ENCODE results near the gene NEURL4. TPM values are rescaled to one million over a fixed set of nuclear protein-coding genes. Genes with fewer than 3 reads are reported as not detected.
A peak's percentile ranks its signal among the peaks of the same experiment; 100 is the strongest.

The NEURL4 gene
- total RNA-seq, 1 experiment from 2014 or later = 17.0 TPM

DNA sequence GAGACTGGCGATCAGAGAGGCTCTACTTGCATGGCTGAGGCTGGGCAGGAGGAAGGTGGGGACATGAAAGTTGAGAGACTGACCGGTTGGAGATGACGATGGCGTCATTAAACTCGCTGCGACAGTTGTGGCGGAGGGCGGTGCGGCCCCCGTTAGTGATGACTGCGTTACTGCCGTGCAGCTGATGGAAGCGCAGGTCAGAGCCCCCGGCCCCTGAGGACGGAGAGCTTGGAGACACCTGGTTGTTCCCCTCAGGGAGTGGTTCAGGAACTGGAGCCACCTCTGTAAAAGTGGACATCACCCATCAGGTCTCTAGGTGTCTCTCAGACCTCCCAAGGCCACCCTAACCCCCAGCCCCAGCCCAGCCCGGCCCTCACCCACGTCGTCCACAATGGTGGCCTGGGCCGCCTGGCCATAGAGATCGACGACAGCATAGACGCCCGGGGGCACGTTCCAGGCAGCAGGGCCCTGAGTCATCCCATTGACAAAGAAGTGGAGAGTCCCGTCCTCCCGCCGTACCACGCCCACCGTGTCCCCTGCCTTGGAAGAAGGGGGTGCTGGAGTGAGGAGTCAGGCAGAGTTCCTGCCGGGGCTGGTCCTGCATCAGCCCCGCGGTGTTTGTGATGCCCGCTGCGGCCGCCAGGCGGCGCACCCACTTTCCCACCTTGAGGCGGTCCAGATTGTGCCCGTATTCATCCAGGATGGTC is 5.3 kb downstream of the NEURL4 start:
- DNase-seq (ENCODE audit: low read depth) = peak; percentile 53

DNA sequence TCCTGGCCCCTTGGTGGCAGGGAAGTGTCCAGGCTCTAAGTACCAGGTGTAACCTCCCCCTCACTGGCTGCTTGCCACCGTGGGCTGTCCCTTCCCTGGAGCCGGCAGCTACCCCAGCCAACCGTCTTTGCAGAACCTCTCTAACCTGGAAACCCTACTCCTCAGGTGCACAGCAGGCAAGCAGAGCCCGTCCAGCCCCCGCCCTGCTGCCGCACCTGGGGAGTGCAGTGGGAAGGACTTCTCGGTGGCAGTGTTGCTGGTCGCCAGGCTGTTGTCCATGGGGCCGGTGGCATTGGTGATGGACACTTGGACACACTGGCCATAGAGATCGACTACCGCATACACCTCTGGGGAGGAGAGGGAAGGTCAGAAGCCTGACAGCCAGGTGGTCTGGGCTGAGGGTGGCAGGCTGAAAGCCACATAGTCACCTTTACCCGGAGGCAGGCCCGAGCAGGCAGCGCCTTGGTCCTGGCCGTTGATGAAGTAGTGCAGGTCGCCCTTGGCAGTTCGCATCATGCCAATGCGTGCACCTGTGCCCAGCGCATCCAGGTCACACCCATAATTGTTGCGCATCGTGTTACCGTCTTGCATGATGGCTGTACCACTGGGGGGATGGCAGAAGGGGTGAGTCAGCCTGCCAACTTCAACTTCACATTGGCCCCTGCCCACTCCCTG is 6.5 kb downstream of the NEURL4 start:
- no peak for DNase-seq (ENCODE audit: low read depth)

DNA sequence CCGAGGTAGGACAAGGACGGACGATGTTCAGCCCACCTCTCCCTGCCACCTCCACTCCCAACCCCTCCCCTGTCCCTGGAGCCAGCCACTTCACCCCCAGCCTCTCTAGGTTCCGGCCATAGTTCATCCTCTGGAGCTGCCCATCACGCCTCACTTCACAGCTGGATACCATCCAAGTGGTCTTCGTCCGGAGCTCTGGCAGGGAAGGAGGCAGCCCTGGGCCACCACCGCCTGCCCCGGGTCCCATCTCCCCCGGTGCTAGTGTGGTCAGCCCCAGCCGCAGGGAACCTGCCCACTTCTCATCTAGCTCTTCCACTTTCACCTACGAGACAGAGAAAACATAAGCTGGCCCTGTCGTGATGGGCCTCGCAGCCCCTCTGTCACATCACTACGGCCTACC is 7.7 kb downstream of the NEURL4 start:
- DNase-seq (ENCODE audit: low read depth) = no peak

DNA sequence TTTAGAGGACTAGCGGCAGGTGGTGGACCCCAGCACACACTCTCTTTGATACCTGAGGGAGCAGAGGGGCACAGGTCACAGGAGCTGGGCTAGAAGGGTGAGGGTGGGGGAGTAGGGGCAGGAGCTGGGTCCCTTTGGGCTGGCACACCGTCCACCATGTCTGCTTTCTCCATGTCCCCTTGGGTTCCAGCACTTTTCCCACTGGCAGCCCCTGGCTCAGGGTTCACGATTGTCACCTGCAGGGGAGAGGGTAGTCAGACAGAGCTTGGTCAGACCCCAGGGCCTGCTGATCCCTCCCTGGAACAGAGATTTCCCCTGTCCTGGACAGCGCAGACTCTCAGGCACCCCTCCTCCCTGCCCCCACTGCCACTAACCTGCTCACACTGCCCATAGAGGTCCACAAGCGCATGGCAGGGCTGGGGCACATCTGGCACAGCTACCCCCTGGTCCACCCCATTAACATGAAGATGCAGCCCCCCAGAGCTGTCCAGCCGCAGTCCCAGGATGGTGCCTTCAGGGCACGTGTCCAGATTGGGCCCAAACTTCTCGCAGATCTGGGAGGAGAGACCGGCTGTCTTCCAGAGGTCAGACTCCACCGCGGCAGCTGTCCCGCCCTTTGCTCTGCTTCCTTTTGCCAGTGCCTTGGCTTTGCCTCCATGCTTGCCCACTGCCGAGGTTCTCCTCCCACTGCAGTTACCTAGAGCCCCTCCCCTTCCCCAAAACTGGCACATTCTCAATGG is 10.8 kb downstream of the NEURL4 start:
- DNase-seq (ENCODE audit: low read depth) = no peak

DNA sequence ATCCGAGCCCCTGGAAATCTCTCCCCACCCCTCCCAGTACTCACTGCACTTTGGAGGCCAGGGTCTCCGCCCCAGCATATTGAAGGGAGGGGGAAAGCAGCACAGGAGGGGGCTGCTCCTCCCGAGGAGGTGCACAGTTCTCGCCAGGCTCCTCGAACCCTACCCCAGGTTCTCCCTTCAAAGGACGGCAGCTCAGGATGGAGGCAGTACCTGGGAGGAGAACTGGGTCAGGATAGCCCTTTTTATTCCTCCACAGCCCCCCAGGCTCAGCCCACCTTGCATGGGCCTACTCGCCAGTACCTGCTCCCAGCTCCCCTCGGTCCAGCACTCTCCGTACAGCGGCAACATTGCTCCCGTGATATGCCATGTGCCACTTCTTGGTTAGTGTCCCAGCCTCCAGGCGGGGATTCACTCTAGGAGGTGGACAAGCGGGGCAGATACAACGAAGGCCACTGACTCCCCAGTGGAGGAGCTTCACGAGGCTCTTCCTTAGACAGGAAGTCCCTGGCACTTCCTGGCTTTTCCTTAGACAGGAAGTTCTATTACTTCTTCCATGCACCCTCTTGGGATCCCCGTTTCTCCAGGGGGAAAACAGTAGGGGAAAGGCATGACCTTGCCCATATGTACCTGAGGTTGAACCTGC is 11.9 kb downstream of the NEURL4 start:
- DNase-seq (ENCODE audit: low read depth) = no peak

DNA sequence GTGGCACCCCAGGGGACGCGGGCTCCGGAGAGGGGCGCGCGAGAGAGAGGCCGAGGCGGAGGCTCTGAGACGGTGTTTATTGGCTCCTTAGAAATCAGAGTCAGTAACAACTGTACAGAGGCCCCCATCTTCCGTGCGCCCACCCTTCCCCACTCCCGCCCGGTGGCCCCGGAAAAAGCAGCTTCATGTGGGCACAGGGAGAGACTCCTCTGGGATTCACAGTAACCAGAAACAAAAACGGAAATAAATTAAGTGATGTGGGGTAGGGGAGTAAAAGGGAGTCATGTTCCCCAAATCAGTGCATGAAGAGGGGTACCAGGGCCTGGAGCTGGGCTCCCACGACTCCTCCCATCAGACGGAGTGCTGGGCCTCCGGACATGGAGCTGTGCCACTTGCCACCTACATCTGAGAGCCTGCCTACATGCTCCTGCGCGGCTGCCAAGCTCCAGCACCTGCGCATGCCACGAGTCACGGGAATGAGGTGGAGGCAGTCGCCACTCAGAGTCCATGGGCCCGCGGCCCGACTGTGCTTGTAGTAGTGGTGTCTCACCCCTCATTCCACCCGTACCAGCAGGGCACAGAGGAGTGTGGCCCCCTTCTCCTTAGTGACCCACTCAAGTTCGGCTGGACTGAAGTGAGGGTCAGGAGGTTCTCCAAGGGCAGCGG is 13.4 kb downstream of the NEURL4 start:
- DNase-seq (ENCODE audit: low read depth) = no peak

DNA sequence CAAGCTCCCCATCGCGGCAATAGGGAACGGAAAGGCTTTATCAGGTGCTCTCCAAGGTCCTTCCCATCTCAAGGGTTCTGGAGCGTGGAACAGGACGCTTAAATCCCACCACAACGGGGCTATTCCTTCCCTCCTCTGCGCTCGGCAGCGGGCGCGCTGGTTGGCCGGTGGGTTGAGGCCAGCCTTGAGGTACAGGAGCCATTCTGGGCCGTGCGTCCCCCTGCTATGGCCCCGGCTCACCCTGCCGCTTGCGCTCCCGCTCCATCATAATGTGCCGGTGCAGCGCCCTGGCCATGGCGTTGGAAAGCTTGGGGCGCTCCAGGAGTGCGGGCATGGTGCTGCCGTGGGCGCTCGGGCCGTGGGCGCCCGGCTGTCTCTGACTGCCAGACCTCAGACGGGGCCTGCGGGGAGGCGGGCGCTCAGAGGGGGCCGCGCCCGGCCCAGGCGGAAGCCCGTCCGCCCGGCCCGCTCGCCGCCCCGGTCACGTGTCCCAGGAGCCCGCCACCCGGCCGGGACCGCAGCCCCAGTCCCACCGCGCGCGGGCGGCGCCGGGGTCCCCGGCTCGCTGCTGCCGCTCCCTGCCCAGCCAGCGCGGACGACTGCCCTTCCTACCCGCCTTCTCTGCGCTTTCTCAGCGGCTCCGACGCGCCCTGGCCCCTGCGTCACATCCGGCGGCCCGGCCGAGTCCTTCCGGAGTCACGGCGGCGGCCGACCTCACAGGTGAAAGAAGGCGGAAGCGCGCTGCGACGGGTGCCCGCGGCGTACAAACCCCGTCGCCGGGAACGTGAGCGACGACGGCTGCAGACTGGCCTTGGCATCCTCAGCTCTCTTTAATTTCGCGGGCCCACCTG is 14.2 kb downstream of the NEURL4 start, which contains the start of gene GPS2:
TSS of gene GPS2 (minus strand) at position 642 of the 851 bp plus-strand sequence. CDS start at position 334, 308 bp downstream.
- DNase-seq (ENCODE audit: low read depth) = peak; percentile 95

DNA sequence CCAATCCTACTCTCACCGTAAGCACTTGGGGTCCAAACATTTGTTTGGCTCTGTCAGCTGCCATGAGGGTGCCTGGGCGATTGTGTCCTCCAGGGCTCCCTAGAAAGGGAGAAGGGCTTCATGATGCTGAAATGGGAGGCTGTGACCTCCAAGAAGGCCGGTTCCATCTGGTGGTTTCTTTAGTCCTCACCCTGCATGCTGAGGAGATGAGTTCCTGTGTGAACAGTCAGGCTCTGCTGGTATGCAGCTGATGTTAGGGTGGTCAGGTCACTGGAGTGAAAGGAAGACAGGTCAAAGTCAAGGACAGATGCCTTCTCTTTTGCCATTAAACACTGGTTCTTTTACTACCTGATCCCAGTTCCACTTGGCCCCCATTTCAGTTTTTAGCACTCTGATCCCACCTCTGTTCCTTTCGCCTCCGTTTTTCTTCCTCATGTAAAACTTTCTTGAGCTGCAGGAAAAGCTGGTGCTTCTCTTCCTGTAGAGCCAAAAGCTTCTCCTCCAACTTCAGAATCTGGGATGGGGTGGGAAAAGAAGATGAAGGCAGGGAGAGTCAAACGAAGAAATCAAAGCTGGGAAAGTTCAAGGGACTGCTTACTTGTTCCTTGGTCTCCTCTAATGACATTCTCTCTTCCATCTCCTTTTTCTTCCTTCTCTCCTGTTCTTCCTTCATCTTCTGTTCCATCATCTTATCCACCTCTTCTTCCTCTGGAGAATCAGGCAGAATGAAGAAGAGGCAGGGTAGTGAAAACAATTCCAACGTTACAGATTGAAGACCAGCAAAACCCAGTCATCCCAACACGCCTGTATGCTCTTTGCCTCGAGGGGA is 15.0 kb downstream of the NEURL4 start:
- DNase-seq (ENCODE audit: low read depth) = peak; percentile 33

DNA sequence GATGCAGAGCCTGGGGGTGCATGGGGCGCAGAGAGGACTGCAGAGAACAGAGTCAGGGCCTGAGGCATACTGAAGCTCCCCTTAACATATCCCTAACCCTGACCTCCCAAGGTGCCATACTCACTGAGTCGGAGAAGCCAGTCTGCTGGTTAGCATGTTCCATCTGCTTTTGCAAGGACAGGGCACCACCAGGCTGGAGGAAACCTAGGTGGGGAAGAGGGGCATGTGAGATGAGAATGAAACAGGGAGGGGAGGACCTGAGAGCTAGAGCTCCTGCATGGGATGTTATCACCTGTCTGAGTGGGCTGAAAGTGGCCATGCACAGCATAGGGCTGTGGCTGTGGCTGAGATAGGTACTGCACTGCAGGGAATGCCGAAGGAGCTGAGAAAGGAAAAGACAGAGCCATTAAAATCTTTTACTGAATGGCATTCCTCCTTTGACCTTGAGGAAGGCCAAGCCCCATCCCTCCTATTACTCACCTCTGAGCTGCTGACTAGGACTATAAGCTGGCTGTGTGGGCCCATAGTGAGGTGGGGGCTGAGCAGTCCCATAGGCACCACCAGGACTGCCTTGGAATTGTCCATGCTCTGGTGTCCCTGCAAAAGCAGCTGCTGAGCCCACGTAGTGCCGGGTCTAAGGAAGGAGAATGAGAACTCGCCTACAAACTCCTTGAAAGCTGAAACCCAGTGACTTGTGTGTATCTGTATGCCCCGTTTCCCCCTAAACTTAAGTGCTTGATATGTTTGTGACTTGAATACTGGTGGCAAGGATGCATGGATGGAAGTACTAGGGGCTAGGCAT is 15.8 kb downstream of the NEURL4 start:
- peak; percentile 35 for DNase-seq (ENCODE audit: low read depth)

DNA sequence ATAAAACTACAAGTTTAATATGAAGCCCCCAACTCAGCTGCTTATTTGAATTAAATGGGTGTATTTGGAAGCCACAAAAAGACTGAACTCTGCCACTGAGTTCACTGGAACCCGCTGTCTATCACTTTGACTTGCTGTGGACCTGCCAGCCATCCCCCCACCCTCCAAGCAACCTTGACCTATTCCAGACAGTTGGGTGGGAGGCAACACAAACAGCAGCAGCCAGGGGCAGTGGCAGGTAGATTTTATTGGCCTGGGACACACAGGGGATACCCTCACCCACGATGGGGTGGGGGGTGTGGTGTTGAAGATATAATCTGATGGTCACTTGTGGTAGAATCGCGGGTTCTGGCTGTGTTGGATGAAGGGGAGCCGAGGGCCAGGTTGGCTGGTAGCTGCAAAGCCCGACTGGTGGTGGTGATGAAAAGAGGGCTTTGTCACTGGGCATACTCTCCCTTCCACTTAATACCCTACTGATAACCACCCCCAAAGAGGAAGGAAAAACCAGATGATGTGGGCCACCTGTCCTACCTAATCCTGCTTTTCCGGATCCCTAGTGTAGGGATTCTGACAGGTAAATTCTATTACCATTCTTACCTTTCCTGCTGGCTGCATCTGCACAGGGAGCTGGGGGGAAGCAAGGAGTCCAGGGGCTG is 16.6 kb downstream of the NEURL4 start:
- DNase-seq (ENCODE audit: low read depth) = no peak

DNA sequence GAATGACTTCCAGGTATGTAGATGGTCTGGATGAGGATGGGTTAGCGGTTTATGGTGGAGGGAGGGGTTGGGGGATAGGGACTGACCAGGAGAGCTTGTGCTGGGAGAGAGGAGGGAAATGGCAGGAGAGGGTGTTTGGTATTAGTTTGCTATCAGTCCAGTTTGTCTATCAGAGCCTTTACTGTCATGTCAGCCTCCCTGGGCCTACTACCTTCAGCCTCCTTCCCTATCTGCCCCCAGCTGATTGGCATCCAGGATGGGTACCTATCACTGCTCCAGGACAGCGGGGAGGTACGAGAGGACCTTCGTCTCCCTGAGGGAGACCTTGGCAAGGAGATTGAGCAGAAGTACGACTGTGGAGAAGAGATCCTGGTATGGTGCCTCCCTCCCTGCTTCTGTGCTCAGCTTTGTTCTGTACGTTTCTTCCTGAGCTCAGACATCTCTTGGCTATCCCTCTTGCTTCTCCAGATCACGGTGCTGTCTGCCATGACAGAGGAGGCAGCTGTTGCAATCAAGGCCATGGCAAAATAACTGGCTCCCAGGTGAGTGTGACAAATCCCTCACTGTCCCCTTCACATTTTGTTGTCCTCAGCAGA is 17.9 kb downstream of the NEURL4 start:
- DNase-seq (ENCODE audit: low read depth) = no peak

DNA sequence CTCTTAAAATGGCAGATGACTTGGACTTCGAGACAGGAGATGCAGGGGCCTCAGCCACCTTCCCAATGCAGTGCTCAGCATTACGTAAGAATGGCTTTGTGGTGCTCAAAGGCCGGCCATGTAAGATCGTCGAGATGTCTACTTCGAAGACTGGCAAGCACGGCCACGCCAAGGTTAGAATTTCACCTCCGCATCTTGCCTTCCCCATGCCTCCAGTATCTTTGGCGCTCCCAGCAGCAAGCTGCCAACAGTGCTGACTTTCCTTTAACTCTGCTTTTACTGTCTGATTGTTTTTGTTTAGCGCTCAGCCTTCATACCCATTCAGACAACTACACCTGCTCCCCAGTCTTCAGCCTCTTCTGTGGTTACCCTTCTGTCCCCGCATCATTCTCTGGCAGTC is 19.5 kb downstream of the NEURL4 start:
- DNase-seq (ENCODE audit: low read depth) = no peak

DNA sequence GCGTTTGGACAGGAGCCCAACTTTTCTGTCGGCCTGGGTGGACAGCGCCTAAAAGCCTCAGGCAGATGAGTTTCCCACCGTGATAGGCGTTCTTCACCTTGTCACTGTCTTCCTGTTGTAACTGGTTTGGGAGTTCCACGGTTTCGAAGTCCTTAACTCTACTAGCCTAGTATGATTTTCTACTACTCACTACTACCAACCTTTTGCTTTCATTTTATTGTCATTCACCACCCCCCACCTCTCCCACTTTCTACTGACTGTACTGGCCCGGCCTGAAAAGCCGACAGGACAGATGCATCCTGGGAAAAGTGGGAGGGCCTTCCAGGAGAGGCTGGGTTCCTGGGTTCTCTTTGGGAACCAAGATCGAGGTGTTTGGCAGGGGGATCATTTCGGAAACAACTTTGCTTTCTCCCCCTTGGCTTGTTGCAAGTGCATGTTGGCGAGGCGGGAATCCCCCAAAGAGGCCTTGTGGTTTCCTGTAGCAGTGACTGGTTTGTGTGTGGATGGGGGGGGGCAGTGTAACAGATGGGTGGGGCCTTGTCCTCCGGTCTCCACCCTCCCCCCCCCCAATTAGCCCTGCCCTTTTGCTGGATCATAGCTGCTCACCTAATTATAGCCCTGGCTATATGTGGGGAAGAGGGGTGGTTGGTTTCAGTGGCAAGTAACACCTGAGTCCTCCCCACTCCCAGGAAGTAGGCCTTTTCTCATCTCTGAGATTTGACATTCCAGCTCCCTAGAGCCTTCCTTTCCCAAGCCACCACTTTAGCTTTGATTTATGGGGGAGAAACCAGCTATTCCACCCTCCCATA is 20.3 kb downstream of the NEURL4 start:
- peak; percentile 86 for DNase-seq (ENCODE audit: low read depth)

DNA sequence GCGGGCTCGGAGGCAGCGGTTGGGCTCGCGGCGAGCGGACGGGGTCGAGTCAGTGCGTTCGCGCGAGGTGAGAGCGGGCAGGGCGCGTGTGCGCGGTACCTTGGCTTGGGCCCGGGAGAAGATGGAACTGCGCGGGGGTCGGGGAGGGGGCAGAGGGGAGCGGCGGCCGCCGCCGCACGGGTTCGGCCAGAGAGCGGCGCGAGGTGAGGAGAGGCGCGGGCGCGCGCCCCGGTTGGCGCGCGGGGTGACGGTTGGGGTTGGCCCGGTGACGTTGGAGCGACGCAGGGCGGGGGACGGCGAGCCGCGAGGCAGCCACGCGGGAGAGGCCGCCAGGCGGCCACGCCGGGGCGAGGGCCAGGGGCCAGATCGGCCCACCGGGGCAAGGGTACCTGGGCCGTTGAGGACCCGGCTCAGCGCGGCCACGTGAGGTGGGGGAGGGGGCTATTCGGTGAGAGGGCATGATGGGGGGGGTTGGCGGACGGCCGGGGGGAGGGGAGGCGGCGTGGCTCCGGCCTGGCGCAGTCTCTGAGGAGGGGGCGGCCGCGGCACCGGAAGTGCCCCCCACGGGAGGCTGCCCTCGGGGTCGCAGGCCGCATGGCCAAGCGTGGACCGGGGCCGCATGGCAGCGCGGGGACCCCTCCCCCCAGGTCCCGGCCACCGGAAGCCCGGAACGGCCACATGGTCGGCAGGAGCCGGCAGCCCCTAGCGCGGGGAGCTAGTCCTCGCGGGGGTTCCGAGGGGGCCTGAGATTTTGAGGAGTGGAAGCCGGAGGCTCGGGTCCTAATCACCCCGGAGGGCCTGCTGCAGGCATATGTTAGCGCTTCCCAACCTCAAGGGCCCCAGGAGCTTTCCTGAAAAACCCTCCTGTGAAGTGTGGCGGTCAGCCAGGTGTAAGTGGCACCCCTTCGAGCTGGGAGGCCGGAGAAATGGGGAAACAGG is 21.2 kb downstream of the NEURL4 start:
- peak; percentile 53 for DNase-seq (ENCODE audit: low read depth)

DNA sequence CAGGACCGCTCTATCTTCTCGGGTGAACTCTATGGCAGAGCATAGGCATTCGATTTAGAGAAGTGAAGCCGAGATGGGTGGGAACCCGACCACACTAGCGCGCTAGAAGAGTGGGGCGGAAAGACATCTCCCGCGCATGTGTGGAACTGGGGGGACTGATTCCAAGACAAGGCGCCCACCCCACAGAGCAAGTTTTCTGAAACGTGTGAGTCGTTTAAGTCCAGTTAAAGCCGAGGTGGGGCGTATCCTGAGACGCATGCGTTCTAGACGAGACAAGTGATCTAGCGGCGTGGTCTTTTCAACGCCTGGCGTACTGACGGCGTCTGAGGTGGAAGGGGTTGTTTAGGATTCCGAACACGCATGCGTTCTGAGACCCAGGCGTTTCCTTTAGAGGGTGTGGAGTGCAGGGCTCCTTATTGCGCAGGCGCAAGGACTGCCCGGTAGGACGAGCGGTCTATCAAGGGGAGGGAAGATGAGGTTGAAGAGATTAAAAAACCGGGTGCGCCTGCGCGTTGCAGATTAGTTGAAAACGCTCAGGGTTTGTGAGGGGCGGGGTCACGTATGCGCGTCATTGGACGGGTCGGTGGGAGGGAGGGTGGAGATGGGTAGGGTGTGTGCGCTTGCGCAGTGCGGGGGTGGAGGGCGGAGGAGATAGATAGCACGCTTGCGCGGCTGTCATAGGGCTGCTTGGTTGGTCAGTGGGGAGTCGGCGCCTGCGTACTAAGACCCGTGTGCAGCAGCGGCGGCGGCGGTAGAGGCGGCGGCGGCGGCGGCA is 22.0 kb downstream of the NEURL4 start, which contains the start of gene EIF5A:
TSS of gene EIF5A (plus strand) at position 718 of the 775 bp plus-strand sequence. CDS start 2,008 bp downstream, outside the sequence.
- DNase-seq (ENCODE audit: low read depth) = peak; percentile 100
